Islet of Langerhans (tissue), 1 donor: Measurements from ENCODE around the gene GJD2.

Experiments used
- FAIRE-seq: peaks from one replicate; lab custom pipeline; 2011; peaks lifted over from hg19 to GRCh38; lab: Jason Lieb, UNC

Gene GJD2

DNA sequence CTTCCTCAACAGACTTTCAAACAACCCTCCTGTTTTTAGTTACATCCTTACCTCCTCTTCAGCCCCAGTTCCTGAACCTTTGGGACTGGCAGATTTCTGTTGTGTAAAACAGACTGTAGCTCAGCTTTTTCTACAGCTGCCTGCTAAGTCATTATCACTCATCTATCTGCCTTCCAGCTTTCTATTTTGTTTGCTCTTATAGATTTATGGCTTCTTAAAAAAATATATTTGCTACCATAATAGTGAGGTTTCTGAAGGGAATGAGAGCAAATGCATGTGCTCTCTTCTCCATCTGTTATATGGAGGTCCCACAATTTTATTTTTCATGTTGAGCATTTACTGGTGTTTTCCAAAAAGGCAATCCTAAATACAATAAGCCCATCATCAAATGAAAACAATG, 18.2 kb upstream of the GJD2 start:
- peak; percentile 13 for FAIRE-seq

DNA sequence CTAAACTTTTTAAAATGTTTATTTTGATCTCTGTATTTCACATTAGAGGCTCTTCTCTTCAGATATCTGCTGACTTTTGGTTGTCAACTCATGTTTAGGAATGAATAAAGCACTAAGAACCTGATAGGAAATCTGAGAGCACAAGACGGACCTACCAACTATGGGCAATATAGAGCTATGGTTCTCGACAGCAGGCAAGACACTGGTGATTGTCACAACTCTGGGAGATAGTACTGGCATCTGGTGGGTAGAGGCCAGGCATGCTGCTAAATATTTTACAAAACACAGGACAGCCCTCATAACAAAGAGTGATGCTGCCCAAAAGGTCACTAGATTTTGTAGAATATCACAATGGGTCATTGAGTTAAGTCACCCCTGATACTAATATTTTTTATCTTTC, 17.5 kb upstream of the GJD2 start:
- no peak for FAIRE-seq

DNA sequence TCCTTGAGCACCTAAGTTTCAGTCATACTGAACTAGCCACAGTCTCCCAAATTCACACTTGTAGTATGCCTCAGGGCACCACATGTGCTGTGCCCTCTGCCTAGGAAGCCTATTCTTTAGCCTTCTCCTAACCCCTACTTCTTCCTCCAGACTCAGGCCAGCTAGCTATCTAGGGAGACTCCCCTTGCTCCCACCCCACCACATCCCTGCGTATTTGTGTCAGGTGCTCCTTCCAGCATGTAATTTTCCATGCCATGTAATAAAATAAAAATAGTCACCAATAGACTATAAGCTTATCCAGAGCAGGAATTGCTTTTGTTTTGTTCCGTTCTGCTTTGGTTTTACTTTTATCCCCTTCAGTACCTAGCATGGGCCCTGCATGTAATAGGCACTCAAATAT, 14.9 kb upstream of the GJD2 start:
- FAIRE-seq, result no peak

DNA sequence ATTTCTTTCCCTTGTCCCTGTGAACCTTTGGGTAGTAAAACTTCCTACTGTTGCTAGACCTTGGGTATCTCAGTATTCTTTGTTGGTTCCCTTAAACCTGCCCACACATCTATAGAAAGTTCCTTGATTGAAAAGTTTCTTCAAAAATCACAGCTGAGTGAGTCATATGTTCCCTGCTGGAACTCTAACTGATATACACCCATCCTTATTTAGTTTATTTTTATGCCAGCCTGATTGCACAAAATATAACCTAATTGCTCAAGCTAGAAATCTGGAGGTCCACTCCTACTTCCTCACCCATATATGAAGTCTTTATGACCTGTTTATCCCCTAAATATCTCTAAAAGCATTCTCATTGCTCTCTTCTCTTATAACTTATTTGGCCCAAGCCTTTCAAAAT, 13.7 kb upstream of the GJD2 start:
- FAIRE-seq, result no peak

DNA sequence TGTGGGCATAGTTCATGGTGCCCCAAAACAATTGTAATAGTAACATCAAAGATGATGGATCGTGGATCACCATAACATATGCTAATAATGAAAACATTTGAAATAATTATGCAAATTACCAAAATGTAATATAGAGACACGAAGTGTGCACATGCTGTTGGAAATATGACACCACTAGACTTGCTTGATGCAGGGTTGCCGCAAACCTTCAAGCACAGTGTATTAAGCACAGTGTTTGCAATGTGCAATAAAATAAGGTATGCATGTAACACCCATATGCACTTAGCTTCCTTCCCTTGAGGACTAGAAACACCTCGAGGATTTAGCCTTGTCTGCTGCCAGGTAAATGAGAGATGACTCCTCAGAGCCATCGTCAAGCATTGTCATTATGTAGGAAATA, 10.9 kb upstream of the GJD2 start:
- FAIRE-seq, result no peak

DNA sequence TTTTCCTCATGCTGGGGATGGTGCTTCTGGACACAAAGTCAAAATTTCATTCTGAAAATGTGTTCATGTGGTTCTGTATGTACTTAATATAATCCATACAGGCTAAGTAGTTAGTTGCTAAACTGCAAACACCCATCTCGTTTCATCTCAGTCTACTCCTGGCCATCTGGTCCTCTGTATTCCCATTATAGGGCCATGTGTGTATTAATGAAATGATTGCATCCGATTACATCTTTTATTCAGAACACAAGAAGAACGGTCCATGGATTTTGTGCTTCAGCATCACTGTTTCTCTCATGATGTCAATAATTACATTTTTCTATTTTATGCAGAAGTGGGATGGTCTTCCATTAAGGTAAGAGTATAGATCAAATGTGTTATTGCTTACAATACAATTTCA, 6.1 kb upstream of the GJD2 start:
- no peak for FAIRE-seq

DNA sequence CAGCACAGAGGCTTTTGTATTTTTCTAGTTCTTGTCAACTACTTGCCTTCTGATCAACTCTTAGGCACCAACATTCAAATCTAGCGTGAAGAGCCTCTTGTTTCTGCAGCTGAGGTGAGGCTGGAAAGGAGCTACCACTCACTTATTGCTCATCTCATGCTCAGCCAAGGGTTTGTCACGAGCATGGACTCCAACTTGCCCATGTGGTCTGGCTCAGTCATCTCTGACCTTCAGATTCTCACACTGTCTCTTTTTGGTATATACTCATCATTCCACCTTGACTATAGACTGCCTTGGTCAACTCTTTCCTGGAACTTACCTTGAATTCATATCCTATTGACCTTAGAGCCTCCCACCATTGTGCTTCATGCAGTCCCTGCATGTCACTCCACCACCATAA, 5.2 kb upstream of the GJD2 start:
- FAIRE-seq, result no peak

DNA sequence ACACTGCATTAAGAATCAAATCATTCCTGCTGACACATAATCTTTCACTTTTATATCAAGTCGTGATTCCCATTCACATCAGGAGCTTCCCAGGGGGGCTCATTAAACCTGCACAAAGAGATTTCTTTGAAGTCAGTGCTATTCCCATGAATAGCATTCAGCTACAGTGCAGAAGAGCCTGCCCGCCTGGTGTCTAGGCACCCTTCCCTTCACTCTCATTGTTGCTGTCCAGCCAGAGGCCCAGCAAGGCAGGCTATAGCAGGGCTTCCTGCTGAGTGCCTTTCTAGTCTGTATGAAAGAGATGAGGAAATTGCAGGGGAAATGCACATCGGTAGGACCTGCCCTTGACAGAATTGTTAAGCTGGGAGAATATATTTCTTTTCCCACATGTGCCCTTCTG, 4.5 kb upstream of the GJD2 start:
- peak; percentile 45 for FAIRE-seq

DNA sequence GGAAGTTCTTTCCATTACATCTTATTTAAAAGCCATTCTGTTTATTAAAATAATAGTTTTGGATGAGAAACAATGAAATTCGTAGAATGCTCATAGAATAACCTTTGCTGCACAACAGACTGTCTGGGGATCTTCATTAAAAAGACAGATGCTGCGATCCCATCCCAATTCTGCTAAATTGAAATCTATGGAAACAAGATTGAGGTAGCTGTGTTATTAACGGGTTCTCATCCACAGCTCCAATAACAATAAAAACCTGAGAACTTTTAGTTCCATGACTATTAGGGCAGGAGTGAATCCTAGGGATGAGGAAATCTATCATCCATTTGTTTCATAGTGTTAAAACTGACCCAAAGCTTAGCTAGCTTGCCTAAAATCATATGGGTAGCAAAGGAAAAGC, 2.5 kb upstream of the GJD2 start:
- FAIRE-seq, result no peak

DNA sequence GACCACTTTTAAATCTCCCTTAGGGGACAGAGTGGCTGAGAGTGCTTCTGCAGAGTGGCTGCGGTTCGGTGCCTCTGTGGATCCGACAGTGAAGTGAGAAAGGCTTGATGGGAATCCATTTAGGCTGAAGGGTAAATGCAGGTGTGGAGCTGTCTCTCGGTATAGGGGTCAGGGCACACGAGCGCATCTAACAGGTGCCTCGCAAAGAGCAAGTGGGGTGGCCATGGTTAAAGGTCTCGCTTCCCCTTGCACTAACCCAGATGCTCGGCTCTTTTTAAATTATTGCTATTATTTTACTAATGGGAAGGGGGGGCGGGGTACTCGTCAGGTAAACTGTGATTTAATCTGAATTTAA, 598 bp upstream of the GJD2 start:
- no peak for FAIRE-seq

DNA sequence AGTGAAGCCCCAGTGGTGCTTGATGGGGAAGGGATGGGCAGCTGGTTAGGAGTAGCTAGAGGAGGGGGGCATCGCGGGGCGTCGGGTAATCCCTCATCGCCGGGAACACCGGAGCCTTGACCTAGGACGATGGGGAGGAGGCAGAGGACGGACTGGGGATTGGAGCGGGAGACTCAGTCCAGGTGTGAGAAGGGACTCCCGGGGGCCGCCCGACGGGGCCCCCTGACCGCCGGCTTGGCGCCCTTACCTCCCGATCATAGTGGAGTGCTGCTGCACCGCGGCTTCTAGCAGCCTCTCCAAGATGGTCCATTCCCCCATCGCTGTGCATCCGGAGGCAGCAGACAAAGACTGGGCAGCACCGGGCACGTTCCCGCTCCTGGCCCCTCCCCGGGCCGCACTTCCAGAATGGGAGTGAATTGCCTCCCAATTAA, 612 bp downstream of the GJD2 start:
- FAIRE-seq, result no peak

DNA sequence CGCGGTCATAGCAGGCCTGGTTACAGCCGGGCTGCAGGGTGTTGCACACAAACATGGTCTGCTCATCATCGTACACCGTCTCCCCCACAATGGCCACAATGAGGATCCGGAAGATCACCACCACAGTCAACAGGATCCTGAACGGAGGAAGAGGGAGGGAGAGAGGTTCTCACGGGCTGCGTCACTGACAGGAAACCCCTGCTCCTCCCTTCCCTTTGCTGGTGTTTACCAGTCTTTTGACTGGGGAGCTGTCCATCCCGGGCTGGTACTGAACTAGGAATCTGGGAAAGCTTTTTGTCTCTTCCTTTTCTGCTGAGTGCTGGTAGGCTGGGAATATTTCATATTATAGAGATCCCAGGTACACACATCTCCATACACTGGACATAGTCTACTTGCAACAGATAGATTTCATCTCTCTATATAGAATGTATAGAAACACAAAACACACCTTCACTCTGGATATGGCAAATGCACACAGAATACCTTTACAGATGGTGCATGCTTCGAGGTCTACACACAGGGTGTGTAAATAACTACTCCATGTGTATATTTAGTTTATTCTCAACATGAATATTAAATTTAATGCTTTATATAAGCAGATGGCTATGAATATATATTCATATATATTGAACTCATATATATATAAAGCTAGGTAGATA, 1.4 kb downstream of the GJD2 start:
- FAIRE-seq, result no peak

DNA sequence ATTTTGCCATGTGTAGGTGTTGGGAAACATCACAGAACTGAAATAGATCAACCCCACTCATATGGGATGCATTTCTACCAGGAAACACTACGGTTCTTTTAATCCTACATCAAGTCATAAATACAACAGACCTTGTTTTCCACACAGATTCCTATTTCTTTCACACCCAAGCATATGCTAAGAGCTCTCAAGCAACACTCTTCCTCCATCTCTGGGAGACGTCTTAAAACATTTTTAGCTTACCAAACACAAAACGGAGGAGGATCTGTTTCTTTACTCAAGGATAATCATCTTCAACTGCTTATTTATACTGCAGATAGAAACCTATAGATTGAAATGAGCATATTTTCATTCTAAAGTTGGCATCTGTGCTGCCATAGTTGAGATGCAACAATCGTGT, 5.1 kb downstream of the GJD2 start:
- FAIRE-seq, result no peak

DNA sequence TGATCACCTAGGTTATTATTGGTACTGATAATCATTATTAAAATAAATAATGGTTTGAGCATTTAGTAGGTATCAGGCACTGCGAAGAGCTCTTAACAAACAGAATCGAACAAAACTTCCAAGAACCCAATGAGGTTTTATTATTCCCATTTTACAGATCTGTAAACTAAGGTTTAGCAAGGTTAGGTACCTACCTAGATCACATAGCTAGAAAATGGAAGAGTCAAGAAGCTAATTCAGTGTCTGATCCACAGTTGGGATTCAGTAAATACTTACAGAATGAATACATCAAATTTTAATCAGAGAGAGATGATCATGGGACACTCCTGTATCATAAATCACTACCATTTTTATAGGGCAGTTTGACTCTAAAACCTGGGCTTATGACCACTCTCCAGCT, 15.5 kb downstream of the GJD2 start:
- no peak for FAIRE-seq

DNA sequence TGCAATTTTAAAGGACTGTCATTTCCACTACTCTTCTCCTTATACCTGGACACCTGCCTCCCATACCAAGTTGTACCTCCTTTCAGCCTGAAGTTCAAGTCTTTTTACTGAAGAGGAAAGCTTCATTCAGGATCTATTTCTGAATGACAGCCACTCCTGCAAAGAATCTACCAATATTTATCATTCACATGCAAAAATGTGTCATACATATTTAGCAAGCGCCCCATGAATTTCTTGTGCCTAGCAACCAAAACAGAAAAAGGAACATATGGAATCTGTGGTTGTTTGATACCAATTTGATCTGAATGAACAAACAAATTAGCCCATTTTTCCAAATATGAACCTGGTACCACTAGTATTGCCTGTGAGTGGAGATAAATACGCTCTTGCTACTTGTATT, 16.8 kb downstream of the GJD2 start:
- FAIRE-seq, result no peak

DNA sequence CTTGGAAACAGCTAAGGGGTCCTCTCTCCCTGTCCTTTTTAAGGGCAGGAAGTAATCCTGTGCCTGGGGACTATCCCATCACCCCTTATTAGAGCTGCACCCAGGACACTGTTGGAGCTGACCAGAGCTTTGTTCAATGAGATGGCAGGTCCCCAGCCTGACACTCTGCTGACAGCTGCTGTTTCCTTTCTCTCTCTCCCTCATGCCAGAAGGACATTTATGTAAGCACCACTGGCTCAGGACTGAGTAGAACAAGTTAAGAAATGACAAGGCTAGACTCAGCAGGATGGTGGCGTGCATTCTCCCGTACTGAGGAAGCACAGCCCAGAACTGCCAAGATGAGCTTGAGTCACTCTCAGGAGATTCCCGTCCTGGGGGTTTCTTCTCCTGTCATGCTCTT, 17.3 kb downstream of the GJD2 start:
- peak; percentile 87 for FAIRE-seq

DNA sequence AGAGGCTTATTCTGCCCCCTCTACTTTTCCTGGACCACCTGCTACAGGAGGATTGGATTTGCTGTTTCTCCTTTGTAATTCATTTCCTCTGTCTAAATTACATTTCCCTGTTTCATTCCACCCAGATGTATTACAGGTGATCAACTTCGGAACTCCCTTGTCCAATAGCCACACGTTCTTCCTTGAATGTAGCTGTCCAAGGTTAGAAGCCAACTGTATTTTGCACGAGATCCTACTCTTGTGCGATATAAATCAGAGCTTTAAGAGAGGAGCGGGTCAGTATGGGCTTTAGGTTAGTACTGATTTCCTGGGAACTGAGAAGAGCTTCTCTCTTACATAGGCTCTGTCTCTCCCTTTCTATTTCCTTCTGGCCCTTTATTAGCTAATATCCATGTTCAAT, 20.5 kb downstream of the GJD2 start:
- FAIRE-seq, result no peak

DNA sequence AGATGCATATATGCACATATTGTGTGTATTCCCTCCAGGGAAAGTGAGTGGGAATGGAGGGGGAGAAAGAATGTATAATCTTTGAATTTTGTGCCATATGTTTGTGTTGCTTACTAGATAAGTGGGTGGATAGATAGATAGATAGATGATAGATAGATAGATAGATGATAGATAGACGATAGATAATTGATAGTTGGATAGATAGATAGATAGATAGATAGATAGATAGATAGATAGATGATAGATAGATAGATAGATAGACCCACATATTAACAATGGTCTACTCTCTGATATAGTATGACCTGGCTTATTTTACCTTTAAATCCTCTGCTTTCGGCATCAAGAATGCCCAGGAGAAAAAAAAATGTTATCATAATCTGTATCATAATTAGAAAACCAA, 21.2 kb downstream of the GJD2 start:
- FAIRE-seq, result no peak

DNA sequence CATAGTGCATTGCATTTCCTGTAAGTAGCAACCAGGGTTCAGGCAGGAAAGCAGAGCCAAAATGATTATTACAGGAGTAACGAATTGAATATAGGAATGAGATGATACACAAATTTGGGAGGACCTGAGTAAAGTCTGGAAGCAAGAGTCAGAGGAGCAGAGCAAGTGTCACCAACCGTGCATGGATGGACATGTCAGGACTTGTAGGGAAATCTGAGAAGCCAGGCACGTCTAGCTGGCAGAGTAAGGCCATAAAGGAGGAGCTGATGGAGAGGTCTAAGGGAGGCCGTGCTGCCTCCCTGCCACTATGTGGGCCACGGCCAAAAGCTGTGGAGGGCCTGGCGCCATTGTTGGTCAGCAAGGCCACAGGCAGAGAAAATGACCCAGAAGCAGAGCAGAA, 22.4 kb downstream of the GJD2 start:
- FAIRE-seq, result no peak

DNA sequence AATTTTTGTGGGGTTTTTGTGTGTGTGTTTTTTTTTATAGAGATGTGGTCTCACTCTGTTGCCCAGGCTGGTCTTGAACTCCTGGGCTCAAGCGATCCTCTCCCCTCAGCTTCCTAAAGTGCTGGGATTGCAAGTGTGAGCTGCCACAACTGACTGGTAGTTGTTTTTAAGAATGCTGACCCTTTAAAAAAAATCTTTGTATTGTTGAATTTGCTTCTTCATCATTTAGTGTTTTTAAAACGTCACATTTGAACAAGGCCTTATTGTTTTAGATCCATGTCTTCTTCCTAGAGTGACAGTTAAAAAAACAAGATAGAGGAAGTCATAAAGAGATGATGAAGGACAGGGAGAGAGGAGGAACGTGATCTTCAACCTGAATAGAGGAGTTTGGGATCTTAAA, 24.1 kb downstream of the GJD2 start:
- FAIRE-seq, result no peak

DNA sequence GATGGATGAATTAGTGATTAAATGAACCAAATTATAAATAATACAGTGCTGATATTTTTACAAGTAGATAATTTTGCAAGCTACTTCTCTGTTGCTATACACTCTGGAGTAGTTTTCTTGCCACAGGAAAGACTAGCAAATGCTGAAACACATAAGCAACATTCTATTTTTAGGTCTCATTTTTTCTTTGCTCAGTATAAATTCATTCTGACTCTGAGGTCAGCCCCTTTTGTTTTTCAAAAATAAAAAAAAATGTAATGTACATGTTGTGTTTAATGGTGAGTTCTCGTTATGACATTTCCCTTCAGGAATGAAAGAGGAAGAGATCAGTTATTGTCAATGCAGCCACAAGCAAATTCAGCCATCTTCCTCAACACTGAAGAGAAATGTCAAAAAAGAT, 24.9 kb downstream of the GJD2 start:
- no peak for FAIRE-seq

DNA sequence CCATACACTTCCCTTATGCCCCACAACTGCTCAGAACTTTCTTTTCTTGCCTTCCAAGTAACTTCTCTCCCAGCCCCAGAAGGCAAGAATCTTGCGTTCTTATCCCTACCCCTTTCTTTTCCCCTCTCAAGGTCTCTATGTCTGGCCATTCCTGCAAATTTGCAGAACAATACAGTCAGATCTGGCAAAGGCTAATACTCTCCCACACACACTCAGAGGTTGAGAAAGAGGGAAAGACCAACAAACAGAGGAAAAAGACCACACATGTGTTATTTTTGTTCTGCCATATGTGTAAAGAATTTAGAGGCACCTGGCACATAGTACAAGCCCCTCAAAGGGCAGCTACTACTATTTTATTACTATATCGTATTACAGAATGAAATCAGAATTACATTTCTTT, 25.7 kb downstream of the GJD2 start:
- no peak for FAIRE-seq

DNA sequence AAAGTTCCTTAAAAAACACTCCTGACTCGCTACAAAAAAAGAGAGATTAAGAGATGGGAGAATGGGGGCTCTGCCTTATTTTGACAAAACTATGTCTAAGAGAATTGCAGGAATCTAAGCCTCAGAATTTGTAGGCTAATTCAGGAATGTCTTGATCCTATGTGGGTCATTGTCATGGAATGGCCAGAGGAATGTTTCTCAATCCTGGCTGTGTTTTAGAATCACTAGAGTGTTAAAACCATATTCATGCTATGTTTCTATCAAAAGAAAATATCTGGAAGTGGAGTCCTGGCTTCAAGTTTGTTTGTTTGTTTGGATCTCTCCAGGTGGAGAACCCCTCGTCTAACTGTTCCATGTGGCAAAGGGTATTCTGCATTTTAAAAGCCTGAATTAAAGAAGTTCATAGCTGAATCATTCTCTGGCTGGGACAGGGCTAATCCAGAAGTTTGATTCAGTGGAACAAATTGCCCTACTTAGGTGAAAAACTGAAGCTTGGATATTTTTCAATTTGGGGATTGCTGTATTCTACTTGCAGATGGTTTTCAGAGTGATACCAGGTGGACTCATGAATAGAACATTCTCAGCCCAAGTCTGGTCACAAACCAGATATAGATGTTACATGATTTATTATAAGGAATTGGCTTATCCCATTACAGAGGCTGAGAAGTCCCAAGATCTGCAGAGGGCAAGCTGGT, 28.2 kb downstream of the GJD2 start:
- FAIRE-seq, result no peak

DNA sequence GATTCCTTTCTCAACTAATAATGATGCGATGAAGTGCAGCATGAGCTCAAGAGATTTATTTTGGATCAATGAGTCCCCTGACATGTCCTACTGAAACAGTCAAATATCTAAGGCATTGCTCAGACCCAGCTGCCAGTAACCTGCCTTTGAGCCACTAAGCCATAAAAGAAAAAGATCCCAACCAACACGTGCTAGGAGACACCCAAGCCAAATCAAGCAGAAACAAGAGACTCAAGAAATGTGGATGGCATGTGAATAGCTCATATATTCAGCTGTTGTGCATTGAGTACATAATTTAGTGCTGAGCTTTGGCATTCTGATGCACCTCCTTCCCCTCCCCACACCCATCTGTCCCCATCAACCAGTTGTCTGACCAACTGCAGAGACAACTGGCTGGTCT, 29.2 kb downstream of the GJD2 start:
- no peak for FAIRE-seq

DNA sequence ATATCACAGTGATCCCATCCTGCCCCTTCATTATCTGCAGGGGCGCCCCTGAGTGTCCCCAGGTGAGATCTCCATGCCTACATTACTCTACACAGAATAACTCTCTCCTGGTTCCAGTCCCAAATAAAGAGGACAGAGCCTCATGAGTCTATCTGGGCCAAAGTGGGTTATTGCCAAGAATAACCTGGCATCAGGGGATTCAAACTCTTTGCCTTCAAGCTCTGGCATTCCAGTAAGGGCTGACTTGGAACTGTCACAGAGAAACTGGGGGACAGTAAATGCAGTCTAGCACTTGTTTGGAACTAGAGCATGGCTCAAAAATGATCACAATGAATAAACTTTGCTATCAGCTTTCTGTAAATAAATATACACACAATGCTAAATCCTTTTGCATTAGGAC, 30.3 kb downstream of the GJD2 start:
- FAIRE-seq, result peak; percentile 5
